ENCODE measurements around the gene TAS2R43. TPM values are rescaled to one million over a fixed set of nuclear protein-coding genes. Genes with fewer than 3 reads are reported as not detected.
"Not testable (repeated sequence)": the region's sequence is repeated elsewhere in the genome, so short reads cannot be mapped to it uniquely, and the experiment has no call there.

Gene TAS2R43
- total RNA-seq, 1 experiment from 2014 or later: not detected

DNA sequence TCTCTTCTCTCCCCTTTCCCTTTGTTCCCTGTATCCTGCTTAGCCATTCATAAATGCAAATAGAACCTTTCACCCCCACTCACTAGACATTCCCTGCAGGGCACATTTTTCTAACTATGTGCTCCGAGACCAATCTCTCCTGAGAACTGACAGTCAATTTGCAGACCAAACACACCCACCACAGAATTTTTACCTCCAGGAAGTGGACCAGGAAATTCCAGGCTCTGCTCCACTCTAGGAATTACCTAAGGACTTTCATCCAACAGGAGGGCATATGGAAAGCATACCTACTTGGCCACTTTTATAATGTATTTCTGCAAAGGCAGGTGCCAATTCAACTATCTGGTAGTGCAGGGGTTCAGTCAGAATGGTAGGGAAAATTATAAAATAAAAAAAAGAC lies 21.1 kb downstream of the TAS2R43 start:
- H3K27me3 ChIP-seq (replicated peaks; ENCODE audit: control insufficient read depth, insufficient read depth, low read length): no peaks in the 10 kb centered on the region
- Mint-ChIP-seq H3K4me1 (ENCODE audit: low read depth, unreplicated experiment) (peaks cover 7% of the 10 kb centered on the region), H3K27ac (ENCODE audit: unreplicated experiment) (no peak overlapping the region), H3K9me3 (ENCODE audit: unreplicated experiment) (no peaks in the 10 kb centered on the region), H3K4me3 (ENCODE audit: unreplicated experiment) (no peak overlapping the region), H3K27me3 (ENCODE audit: insufficient read depth, unreplicated experiment) (no peaks in the 10 kb centered on the region), H3K36me3 (ENCODE audit: insufficient read depth, unreplicated experiment) (peaks cover 17% of the 10 kb centered on the region)
- POLR2A ChIA-PET: interaction anchor here (0.6 kb wide), 1 partner anchor 115 kb away, joined by 3 read pairs; no protein-coding TSS in a partner anchor
- H3K36me3 ChIP-seq (ENCODE audit: control insufficient read depth, insufficient read depth, low read length): no peaks in the 10 kb centered on the region
- H3K9me3 ChIP-seq: no peaks in the 10 kb centered on the region
- no peaks in the 10 kb centered on the region for H3K4me1 ChIP-seq
- no TSS peak for BruUV-seq (replicated peaks)
- DNase-seq: no peak
- TF ChIP-seq, protein P1, sequence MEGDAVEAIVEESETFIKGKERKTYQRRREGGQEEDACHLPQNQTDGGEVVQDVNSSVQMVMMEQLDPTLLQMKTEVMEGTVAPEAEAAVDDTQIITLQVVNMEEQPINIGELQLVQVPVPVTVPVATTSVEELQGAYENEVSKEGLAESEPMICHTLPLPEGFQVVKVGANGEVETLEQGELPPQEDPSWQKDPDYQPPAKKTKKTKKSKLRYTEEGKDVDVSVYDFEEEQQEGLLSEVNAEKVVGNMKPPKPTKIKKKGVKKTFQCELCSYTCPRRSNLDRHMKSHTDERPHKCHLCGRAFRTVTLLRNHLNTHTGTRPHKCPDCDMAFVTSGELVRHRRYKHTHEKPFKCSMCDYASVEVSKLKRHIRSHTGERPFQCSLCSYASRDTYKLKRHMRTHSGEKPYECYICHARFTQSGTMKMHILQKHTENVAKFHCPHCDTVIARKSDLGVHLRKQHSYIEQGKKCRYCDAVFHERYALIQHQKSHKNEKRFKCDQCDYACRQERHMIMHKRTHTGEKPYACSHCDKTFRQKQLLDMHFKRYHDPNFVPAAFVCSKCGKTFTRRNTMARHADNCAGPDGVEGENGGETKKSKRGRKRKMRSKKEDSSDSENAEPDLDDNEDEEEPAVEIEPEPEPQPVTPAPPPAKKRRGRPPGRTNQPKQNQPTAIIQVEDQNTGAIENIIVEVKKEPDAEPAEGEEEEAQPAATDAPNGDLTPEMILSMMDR (IDR thresholded peaks at IDR 0.05; ENCODE audit: insufficient read depth in 1 of 2, low read depth in 1 of 2, low read length in 1 of 2, severe bottlenecking in 1 of 2, unreplicated experiment in 1 of 2): no peak
- intact Hi-C loops (cut with micrococcal nuclease; ENCODE audit: unreplicated experiment): loop anchor here (1.0 kb wide), 1 partner anchor 56 kb away; no protein-coding TSS in a partner anchor
- no peak overlapping the region for H3K4me3 ChIP-seq (ENCODE audit: low read depth, low read length)
- CTCF ChIA-PET: no interaction called here

DNA sequence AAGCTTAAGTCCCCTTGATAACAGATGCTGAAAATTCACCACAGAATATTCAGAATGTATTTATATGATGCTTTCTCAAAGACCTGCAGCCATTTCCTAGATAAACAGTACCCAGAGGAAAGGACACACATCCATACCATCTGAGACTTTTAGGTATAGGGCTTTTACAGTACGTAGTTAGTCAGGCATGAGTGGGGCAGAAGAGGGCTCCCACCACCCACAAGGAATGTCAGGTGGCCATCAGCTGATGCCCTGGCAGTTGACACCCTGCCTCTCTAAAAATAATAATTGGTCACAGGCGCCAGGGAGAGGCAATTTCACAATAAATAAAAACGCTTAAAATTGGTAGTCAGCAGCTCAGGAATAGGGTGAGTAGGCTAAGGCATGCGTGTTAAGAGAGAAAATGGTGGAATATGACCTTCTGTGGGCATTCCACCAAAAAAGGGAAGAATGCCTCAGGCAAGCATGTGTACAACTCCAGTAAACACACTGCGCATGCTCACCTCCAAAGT lies 22.2 kb downstream of the TAS2R43 start:
- no TSS peak for BruUV-seq (replicated peaks)
- no peaks in the 10 kb centered on the region for H3K36me3 ChIP-seq (ENCODE audit: control insufficient read depth, insufficient read depth, low read length)
- no peak overlapping the region for H3K4me3 ChIP-seq (ENCODE audit: low read depth, low read length)
- ChIA-PET CTCF (no interaction called here), POLR2A (no interaction called here)
- intact Hi-C loops (cut with micrococcal nuclease; ENCODE audit: unreplicated experiment): loop anchor here (1.0 kb wide), 1 partner anchor 55 kb away; no protein-coding TSS in a partner anchor
- Mint-ChIP-seq H3K4me1 (ENCODE audit: low read depth, unreplicated experiment) (peaks cover 7% of the 10 kb centered on the region), H3K27ac (ENCODE audit: unreplicated experiment) (no peak overlapping the region), H3K36me3 (ENCODE audit: insufficient read depth, unreplicated experiment) (peaks cover 23% of the 10 kb centered on the region), H3K9me3 (ENCODE audit: unreplicated experiment) (peaks cover 9% of the 10 kb centered on the region), H3K27me3 (ENCODE audit: insufficient read depth, unreplicated experiment) (no peaks in the 10 kb centered on the region), H3K4me3 (ENCODE audit: unreplicated experiment) (no peak overlapping the region)
- H3K4me1 ChIP-seq: no peaks in the 10 kb centered on the region
- no peaks in the 10 kb centered on the region for H3K9me3 ChIP-seq
- H3K27me3 ChIP-seq (replicated peaks; ENCODE audit: control insufficient read depth, insufficient read depth, low read length): no peaks in the 10 kb centered on the region
- TF ChIP-seq, protein P1 (IDR thresholded peaks at IDR 0.05; ENCODE audit: insufficient read depth in 1 of 2, low read depth in 1 of 2, low read length in 1 of 2, severe bottlenecking in 1 of 2, unreplicated experiment in 1 of 2): no peak
- no peak for DNase-seq

DNA sequence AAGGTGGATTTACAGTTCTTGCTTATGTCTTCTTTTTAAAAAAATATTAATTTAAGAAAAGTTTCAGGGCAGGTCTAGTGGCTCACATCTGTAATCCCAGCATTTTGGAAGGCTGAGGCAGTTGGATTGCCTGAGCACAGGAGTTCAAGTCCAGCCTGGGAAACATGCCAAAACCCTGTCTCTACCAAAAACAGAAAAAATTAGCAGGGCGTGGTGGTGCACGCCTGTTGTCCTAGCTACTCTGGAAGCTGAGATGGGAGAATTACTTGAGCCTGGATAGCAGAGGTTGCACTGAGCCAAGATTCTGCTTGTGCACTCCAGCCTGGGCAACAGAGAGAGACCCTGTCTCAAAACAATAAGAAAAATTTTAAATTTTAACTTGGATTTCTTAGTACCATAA lies 24.6 kb downstream of the TAS2R43 start:
- BruUV-seq (replicated peaks): no TSS peak
- intact Hi-C loops (cut with micrococcal nuclease; ENCODE audit: unreplicated experiment): no loop called here
- peaks cover 23% of the 10 kb centered on the region for H3K36me3 Mint-ChIP-seq (ENCODE audit: insufficient read depth, unreplicated experiment)
- Histone ChIP-seq H3K4me1 (no peaks in the 10 kb centered on the region), H3K36me3 (ENCODE audit: control insufficient read depth, insufficient read depth, low read length) (no peaks in the 10 kb centered on the region), H3K4me3 (ENCODE audit: low read depth, low read length) (no peak overlapping the region), H3K27me3 (replicated peaks; ENCODE audit: control insufficient read depth, insufficient read depth, low read length) (no peaks in the 10 kb centered on the region), H3K9me3 (no peaks in the 10 kb centered on the region)
- TF ChIP-seq, protein P1 (IDR thresholded peaks at IDR 0.05; ENCODE audit: insufficient read depth in 1 of 2, low read depth in 1 of 2, low read length in 1 of 2, severe bottlenecking in 1 of 2, unreplicated experiment in 1 of 2): no peak
- peaks cover 10% of the 10 kb centered on the region for H3K9me3 Mint-ChIP-seq (ENCODE audit: unreplicated experiment)
- ChIA-PET POLR2A (no interaction called here), CTCF (no interaction called here)
- H3K4me3 Mint-ChIP-seq (ENCODE audit: unreplicated experiment): no peak overlapping the region
- no peak for DNase-seq
- H3K27ac Mint-ChIP-seq (ENCODE audit: unreplicated experiment): no peak overlapping the region
- no peaks in the 10 kb centered on the region for H3K27me3 Mint-ChIP-seq (ENCODE audit: insufficient read depth, unreplicated experiment)
- no peaks in the 10 kb centered on the region for H3K4me1 Mint-ChIP-seq (ENCODE audit: low read depth, unreplicated experiment)

DNA sequence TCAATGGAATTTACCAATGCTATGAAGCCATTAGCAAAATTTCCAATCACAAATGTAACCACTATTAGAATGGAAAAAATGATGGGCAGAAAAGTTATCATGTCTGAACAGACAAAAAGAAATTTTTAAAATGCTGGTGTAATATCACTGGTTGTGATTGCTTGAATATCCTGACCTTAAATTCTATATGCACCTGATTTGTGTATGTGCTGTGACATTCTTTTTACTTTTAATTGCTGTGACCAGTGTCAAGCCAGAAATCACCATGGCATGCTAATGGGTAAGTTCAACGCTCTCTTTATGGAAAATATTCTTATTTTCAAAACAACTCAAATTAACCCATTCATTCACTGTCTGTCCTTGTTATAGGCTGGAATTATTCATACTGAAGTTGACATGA lies 29.9 kb downstream of the TAS2R43 start, which contains the start of gene TAS2R46:
Gene TAS2R46 (minus strand): TSS at position 101 of the 400 bp plus-strand sequence. CDS start 0 bp downstream, at position 101.
- not testable (repeated sequence) for BruUV-seq (replicated peaks); H3K27ac Mint-ChIP-seq (ENCODE audit: unreplicated experiment)

More for the DNA sequence above, 29.9 kb downstream of the TAS2R43 start, which contains the start of gene TAS2R46:
- H3K4me1 Mint-ChIP-seq (ENCODE audit: low read depth, unreplicated experiment); CTCF ChIA-PET; H3K4me3 ChIP-seq (ENCODE audit: low read depth, low read length); H3K4me3 Mint-ChIP-seq (ENCODE audit: unreplicated experiment); H3K4me1 ChIP-seq; DNase-seq; H3K27me3 Mint-ChIP-seq (ENCODE audit: insufficient read depth, unreplicated experiment); H3K36me3 ChIP-seq (ENCODE audit: control insufficient read depth, insufficient read depth, low read length); H3K9me3 Mint-ChIP-seq (ENCODE audit: unreplicated experiment); H3K36me3 Mint-ChIP-seq (ENCODE audit: insufficient read depth, unreplicated experiment); H3K27me3 ChIP-seq (replicated peaks; ENCODE audit: control insufficient read depth, insufficient read depth, low read length); intact Hi-C loops (cut with micrococcal nuclease; ENCODE audit: unreplicated experiment); POLR2A ChIA-PET; H3K9me3 ChIP-seq: not testable (repeated sequence)
